Fibroblast of lung (primary cell): Measurements from ENCODE around the gene TSPAN3. TPM values are rescaled to one million over a fixed set of nuclear protein-coding genes. Genes with fewer than 3 reads are reported as not detected.

Experiments used
- DNase-seq, 2 donors: peaks; one replicate each; pipeline versions ENCODE4 v3.0.0 to v3.0.0-alpha.2; 2010; ENCODE audit warnings: low read depth in 2 of 2
- H2AFZ ChIP-seq: 2 replicates; pipeline ENCODE4 v1.5.1; 2012; ENCODE audit warnings: low read length, control low read depth, inconsistent platforms
- H3K27ac ChIP-seq: 2 replicates; pipeline ENCODE4 v1.5.1; 2011; ENCODE audit warnings: low read length, control low read depth; ENCODE audit not compliant: insufficient read depth
- H3K27me3 ChIP-seq: 2 replicates; pipeline ENCODE4 v1.5.1; 2011; ENCODE audit warnings: mild to moderate bottlenecking, low read length; ENCODE audit not compliant: control insufficient read depth, insufficient read depth
- H3K36me3 ChIP-seq: 2 replicates; pipeline ENCODE4 v1.5.1; 2011; ENCODE audit warnings: low read length; ENCODE audit not compliant: control insufficient read depth, insufficient read depth
- H3K4me1 ChIP-seq: 2 replicates; pipeline ENCODE4 v1.5.1; 2011; ENCODE audit warnings: low read length; ENCODE audit not compliant: control insufficient read depth, insufficient read depth; ENCODE audit errors: extremely low read depth
- H3K4me2 ChIP-seq: 2 replicates; pipeline ENCODE4 v1.5.1; 2011; ENCODE audit warnings: low read length, control low read depth; ENCODE audit not compliant: insufficient read depth; ENCODE audit errors: extremely low read depth
- H3K4me3 ChIP-seq, 4 experiments: fragments of 200-600 bp in 1 of 4; sonication (generic) in 1 of 4; replicated peaks in 1 of 4; 2 replicates each; pipeline ENCODE4 v1.5.1; 2011 to 2016; ENCODE audit warnings: low read length in 4 of 4, low read depth in 3 of 4, mild to moderate bottlenecking in 3 of 4, control low read depth in 2 of 4, inconsistent platforms in 1 of 4, mixed read lengths in 1 of 4; ENCODE audit not compliant: insufficient read depth in 1 of 4; ENCODE audit errors: control extremely low read depth in 1 of 4
- H3K79me2 ChIP-seq: 2 replicates; pipeline ENCODE4 v1.5.1; 2012; ENCODE audit warnings: mild to moderate bottlenecking, low read length, inconsistent platforms; ENCODE audit not compliant: control insufficient read depth, insufficient read depth
- H3K9ac ChIP-seq: 2 replicates; pipeline ENCODE4 v1.5.1; 2011; ENCODE audit warnings: mild to moderate bottlenecking, low read length, control low read depth; ENCODE audit not compliant: insufficient read depth
- H3K9me3 ChIP-seq: 2 replicates; pipeline ENCODE4 v1.5.1; 2012; ENCODE audit warnings: low read depth, low read length; ENCODE audit not compliant: control insufficient read depth, insufficient read depth
- H4K20me1 ChIP-seq: 2 replicates; pipeline ENCODE4 v1.5.1; 2011; ENCODE audit warnings: low read length; ENCODE audit not compliant: control insufficient read depth, insufficient read depth; ENCODE audit errors: extremely low read depth
- CTCF ChIP-seq, 2 donors: IDR thresholded peaks in 1 of 2; conservative IDR thresholded peaks in 1 of 2; 1 replicate in 1 of 2; 2 replicates in 1 of 2; pipeline ENCODE4 v1.5.1; 2011 to 2012; ENCODE audit warnings: low read length in 2 of 2, control low read depth in 1 of 2, inconsistent platforms in 1 of 2, low read depth in 1 of 2, mild to moderate bottlenecking in 1 of 2
- EZH2 ChIP-seq: IDR thresholded peaks from 2 replicates; pipeline ENCODE4 v1.5.1; 2012; ENCODE audit warnings: low read length, control low read depth, mild to moderate bottlenecking; ENCODE audit errors: missing control alignments
- polyA plus RNA-seq, 2 donors: library from polyadenylated mRNA; depleted of rRNA in 1 of 2; stranded (reverse) in 1 of 2; unstranded in 1 of 2; fragments of >200 nt; gene quantifications; 2 replicates each; pipeline ENCODE4 v1.2.1, GENCODE V29; 2011 to 2012; ENCODE audit warnings: missing spikeins in 1 of 2
- total RNA-seq: library from RNA; depleted of rRNA; stranded (reverse); fragments of >200 nt; gene quantifications from 2 replicates; pipeline ENCODE4 v1.2.1, GENCODE V29; 2014

Gene TSPAN3
- total and polyA plus RNA-seq, 2 donors (not counting 1 experiment from before 2014, with no cell fraction given), result 225 to 472 TPM

GRCh38 chr15:77042245-77042919 is 28.5 kb downstream of the TSPAN3 start:
- no peak for DNase-seq
- H4K20me1 ChIP-seq, result no peaks in the 10 kb centered on the region
- H3K27me3 ChIP-seq, result no peaks in the 10 kb centered on the region
- H3K9ac ChIP-seq, result no peak overlapping the region
- no peak for TF ChIP-seq EZH2
- no peak for TF ChIP-seq CTCF (conservative IDR thresholded peaks at IDR 0.05 in 1 of 2, IDR thresholded peaks at IDR 0.05 in 1 of 2; ENCODE audit: low read depth in 1 of 2, low read length in 2 of 2)
- no peak overlapping the region for H3K4me2 ChIP-seq
- H3K9me3 ChIP-seq, result no peaks in the 10 kb centered on the region
- no peak overlapping the region for H2AFZ ChIP-seq
- H3K36me3 ChIP-seq, result peaks cover 9% of the 10 kb centered on the region
- H3K4me3 ChIP-seq, result no peak overlapping the region
- no peaks in the 10 kb centered on the region for H3K79me2 ChIP-seq
- no peak overlapping the region for H3K27ac ChIP-seq
- H3K4me1 ChIP-seq, result no peaks in the 10 kb centered on the region

DNA sequence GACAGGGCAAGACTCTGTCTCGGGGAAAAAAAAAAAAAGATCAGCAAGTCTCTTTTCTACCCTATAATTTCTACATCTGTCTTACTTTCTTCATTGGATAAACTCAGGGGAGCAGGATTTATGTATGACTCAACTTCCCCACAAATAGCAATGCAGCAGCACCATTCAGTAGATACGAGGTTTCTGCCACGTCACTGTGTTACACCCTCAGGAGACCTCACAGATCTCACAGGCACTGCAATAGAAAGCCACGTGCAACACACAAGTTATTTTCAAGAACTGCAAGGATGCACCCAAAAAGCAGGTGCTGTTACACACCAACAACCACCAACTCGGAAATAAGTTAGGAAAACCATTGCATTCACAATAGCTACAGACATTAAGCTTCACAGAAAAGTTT is 30.2 kb downstream of the TSPAN3 start:
- Histone ChIP-seq H3K4me2 (no peak overlapping the region), H3K9ac (no peak overlapping the region), H3K27me3 (no peaks in the 10 kb centered on the region), H3K9me3 (no peaks in the 10 kb centered on the region), H2AFZ (no peak overlapping the region), H3K4me3 (no peak overlapping the region), H3K27ac (no peak overlapping the region), H3K36me3 (peaks cover 13% of the 10 kb centered on the region), H3K79me2 (no peaks in the 10 kb centered on the region), H4K20me1 (no peaks in the 10 kb centered on the region), H3K4me1 (no peaks in the 10 kb centered on the region)
- peak in 1 of 2 donors; percentile 48 for DNase-seq
- TF ChIP-seq CTCF (conservative IDR thresholded peaks at IDR 0.05 in 1 of 2, IDR thresholded peaks at IDR 0.05 in 1 of 2; ENCODE audit: low read depth in 1 of 2, low read length in 2 of 2) (no peak), EZH2 (no peak)

GRCh38 chr15:77039848-77040247 is 31.1 kb downstream of the TSPAN3 start:
- H3K9ac ChIP-seq, result no peak overlapping the region
- TF ChIP-seq EZH2, result no peak
- TF ChIP-seq CTCF (conservative IDR thresholded peaks at IDR 0.05 in 1 of 2, IDR thresholded peaks at IDR 0.05 in 1 of 2; ENCODE audit: low read depth in 1 of 2, low read length in 2 of 2), result no peak
- H3K36me3 ChIP-seq, result peaks cover 10% of the 10 kb centered on the region
- no peak overlapping the region for H3K4me3 ChIP-seq
- H2AFZ ChIP-seq, result no peak overlapping the region
- H4K20me1 ChIP-seq, result no peaks in the 10 kb centered on the region
- H3K79me2 ChIP-seq, result no peaks in the 10 kb centered on the region
- no peak for DNase-seq
- no peak overlapping the region for H3K4me2 ChIP-seq
- no peaks in the 10 kb centered on the region for H3K27me3 ChIP-seq
- H3K4me1 ChIP-seq, result no peaks in the 10 kb centered on the region
- H3K27ac ChIP-seq, result no peak overlapping the region
- no peaks in the 10 kb centered on the region for H3K9me3 ChIP-seq
